ENCODE measurements around the gene D2HGDH.

GRCh38 chr2:241777170-241777685 is 42.8 kb downstream of the D2HGDH start:
- TF ChIP-seq SUZ12 (IDR thresholded peaks at IDR 0.05) (no peak), HDGF (IDR thresholded peaks at IDR 0.05; ENCODE audit: borderline replicate concordance) (no peak), ARNT (IDR thresholded peaks at IDR 0.05) (no peak), BHLHE40 (IDR thresholded peaks at IDR 0.05; ENCODE audit: borderline replicate concordance) (no peak), LEF1 (IDR thresholded peaks at IDR 0.05; ENCODE audit: borderline replicate concordance) (no peak), FOXA1 (IDR thresholded peaks at IDR 0.05) (no peak), SP1 (IDR thresholded peaks at IDR 0.05) (no peak), FOXM1 (IDR thresholded peaks at IDR 0.05; ENCODE audit: borderline replicate concordance) (no peak), ZNF384 (IDR thresholded peaks at IDR 0.05) (no peak), ELF4 (IDR thresholded peaks at IDR 0.05) (no peak), CTBP1 (IDR thresholded peaks at IDR 0.05; ENCODE audit: borderline replicate concordance) (no peak), TARDBP (IDR thresholded peaks at IDR 0.05) (no peak), FOXK2 (IDR thresholded peaks at IDR 0.05) (no peak), L3MBTL2 (conservative IDR thresholded peaks at IDR 0.05) (no peak)
